Ishikawa (cell line): ENCODE results near the gene WNK1.

Experiments
- CEBPB ChIP-seq: IDR thresholded peaks from 2 replicates; pipeline ENCODE4 v1.6.1; 2012
- CREB1 ChIP-seq: IDR thresholded peaks from 2 replicates; pipeline ENCODE4 v1.6.1; 2012; ENCODE audit warnings: low read depth
- EGR1 ChIP-seq: IDR thresholded peaks from 2 replicates; pipeline ENCODE4 v1.6.1; 2012
- EP300 ChIP-seq: IDR thresholded peaks from 2 replicates; pipeline ENCODE4 v1.6.1; 2012; ENCODE audit warnings: borderline replicate concordance
- FOXM1 ChIP-seq: IDR thresholded peaks from 2 replicates; pipeline ENCODE4 v1.6.1; 2012; ENCODE audit warnings: low read depth, borderline replicate concordance
- NFIC ChIP-seq: IDR thresholded peaks from 2 replicates; pipeline ENCODE4 v1.6.1; 2012
- RAD21 ChIP-seq: IDR thresholded peaks from 2 replicates; pipeline ENCODE4 v1.6.1; 2012; ENCODE audit warnings: low read depth
- TAF1 ChIP-seq: IDR thresholded peaks from 2 replicates; pipeline ENCODE4 v1.6.1; 2012; ENCODE audit warnings: low read depth, mild to moderate bottlenecking
- TCF12 ChIP-seq: IDR thresholded peaks from 2 replicates; pipeline ENCODE4 v1.6.1; 2012; ENCODE audit warnings: low read depth
- TEAD4 ChIP-seq: IDR thresholded peaks from 2 replicates; pipeline ENCODE4 v1.6.1; 2012
- YY1 ChIP-seq: IDR thresholded peaks from 2 replicates; pipeline ENCODE4 v1.6.1; 2012; ENCODE audit warnings: low read depth
- ZBTB7A ChIP-seq: IDR thresholded peaks from 2 replicates; pipeline ENCODE4 v1.6.1; 2012; ENCODE audit warnings: low read depth
- TF ChIP-seq, protein P1 (sequence below): IDR thresholded peaks from 2 replicates; pipeline ENCODE4 v1.6.1; 2012
- TF ChIP-seq, protein P2 (sequence below): IDR thresholded peaks from 2 replicates; pipeline ENCODE4 v1.6.1; 2012; ENCODE audit warnings: low read depth, mild to moderate bottlenecking
- TF ChIP-seq, protein P3 (sequence below): IDR thresholded peaks from 2 replicates; pipeline ENCODE4 v1.6.1; 2012

Gene WNK1

DNA sequence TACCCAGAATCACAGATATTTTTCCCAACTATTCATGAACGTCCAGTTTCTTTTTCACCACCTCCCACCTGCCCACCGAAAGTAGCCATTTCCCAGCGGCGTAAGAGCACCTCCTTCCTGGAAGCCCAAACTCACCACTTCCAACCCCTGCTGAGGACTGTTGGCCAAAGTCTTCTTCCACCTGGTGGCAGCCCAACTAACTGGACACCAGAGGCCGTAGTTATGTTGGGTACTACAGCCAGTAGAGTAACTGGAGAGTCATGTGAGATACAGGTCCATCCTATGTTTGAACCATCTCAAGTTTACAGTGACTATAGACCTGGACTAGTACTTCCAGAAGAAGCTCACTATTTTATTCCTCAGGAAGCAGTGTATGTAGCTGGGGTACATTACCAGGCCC lies 115.5 kb downstream of the WNK1 start:
- TF ChIP-seq RAD21: no peak
- TF ChIP-seq TAF1: no peak
- TF ChIP-seq NFIC: no peak
- TF ChIP-seq CEBPB: no peak
- TF ChIP-seq EP300: no peak
- TF ChIP-seq, protein P1, sequence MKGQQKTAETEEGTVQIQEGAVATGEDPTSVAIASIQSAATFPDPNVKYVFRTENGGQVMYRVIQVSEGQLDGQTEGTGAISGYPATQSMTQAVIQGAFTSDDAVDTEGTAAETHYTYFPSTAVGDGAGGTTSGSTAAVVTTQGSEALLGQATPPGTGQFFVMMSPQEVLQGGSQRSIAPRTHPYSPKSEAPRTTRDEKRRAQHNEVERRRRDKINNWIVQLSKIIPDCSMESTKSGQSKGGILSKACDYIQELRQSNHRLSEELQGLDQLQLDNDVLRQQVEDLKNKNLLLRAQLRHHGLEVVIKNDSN: no peak

DNA sequence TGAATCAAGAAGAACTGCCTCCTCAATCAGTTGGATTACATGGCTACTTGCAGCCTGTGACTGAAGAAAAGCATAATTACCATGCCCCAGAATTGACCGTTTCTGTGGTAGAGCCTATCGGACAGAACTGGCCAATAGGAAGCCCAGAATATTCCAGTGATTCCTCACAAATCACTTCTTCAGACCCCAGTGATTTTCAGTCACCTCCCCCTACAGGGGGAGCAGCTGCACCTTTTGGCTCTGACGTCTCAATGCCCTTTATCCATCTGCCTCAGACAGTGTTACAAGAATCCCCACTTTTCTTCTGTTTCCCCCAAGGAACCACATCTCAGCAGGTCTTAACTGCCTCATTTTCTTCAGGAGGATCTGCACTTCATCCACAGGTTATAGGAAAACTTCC lies 116.3 kb downstream of the WNK1 start:
- TF ChIP-seq FOXM1 (no peak), RAD21 (no peak), CEBPB (no peak), NFIC (no peak), EGR1 (no peak), YY1 (no peak), TEAD4 (no peak), EP300 (no peak), CREB1 (no peak), ZBTB7A (no peak)
- TF ChIP-seq, protein P2, sequence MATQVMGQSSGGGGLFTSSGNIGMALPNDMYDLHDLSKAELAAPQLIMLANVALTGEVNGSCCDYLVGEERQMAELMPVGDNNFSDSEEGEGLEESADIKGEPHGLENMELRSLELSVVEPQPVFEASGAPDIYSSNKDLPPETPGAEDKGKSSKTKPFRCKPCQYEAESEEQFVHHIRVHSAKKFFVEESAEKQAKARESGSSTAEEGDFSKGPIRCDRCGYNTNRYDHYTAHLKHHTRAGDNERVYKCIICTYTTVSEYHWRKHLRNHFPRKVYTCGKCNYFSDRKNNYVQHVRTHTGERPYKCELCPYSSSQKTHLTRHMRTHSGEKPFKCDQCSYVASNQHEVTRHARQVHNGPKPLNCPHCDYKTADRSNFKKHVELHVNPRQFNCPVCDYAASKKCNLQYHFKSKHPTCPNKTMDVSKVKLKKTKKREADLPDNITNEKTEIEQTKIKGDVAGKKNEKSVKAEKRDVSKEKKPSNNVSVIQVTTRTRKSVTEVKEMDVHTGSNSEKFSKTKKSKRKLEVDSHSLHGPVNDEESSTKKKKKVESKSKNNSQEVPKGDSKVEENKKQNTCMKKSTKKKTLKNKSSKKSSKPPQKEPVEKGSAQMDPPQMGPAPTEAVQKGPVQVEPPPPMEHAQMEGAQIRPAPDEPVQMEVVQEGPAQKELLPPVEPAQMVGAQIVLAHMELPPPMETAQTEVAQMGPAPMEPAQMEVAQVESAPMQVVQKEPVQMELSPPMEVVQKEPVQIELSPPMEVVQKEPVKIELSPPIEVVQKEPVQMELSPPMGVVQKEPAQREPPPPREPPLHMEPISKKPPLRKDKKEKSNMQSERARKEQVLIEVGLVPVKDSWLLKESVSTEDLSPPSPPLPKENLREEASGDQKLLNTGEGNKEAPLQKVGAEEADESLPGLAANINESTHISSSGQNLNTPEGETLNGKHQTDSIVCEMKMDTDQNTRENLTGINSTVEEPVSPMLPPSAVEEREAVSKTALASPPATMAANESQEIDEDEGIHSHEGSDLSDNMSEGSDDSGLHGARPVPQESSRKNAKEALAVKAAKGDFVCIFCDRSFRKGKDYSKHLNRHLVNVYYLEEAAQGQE: no peak
- TF ChIP-seq, protein P3, sequence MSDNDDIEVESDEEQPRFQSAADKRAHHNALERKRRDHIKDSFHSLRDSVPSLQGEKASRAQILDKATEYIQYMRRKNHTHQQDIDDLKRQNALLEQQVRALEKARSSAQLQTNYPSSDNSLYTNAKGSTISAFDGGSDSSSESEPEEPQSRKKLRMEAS: no peak
- TF ChIP-seq, protein P1: no peak

DNA sequence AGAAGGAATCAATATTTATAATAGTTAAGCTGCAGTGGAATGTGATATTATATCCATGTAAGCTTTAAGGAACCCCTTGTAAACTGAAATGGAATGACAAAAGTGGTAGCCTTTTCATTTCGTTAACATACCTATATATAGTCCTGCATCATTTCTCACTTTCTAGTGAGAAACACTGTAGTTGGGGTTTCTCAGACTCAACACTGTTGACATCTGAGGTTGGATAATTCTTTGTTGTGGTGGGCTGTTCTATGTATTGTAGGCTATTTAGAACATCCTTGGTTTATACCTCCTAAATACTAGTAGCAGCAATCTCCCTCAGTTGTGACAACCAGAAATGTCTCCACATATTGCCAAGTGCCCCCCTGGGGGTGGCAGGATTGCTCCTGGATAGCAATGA lies 118.0 kb downstream of the WNK1 start:
- no peak for TF ChIP-seq TCF12
- no peak for TF ChIP-seq EGR1
- TF ChIP-seq ZBTB7A: no peak
- TF ChIP-seq, protein P2: no peak
- TF ChIP-seq FOXM1: no peak
- no peak for TF ChIP-seq CEBPB
- TF ChIP-seq YY1: no peak
- TF ChIP-seq, protein P3: no peak
- no peak for TF ChIP-seq TAF1
- TF ChIP-seq TEAD4: no peak
- TF ChIP-seq, protein P1: no peak
- TF ChIP-seq RAD21: no peak

DNA sequence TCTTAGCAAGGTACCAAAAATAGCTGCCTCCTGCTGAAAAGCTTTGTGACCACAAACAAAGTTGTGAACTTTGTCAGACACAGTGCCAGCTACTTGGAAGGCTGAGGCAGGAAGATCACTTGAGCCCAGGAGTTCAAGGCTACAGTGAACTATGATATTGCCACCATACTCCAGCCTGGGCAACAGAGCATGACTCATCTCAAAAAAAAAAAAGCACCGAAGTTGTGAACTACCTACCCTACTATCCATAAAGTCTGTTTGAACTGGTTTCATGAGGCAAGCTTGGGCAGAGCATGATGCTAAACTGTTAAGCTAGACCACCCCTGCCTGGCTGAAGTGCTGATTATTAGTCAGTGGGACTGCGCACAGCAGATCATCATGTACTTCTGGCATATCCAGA lies 121.6 kb downstream of the WNK1 start:
- TF ChIP-seq, protein P3: no peak
- TF ChIP-seq, protein P2: no peak
- TF ChIP-seq RAD21 (no peak), EP300 (no peak), EGR1 (no peak), CEBPB (no peak), FOXM1 (no peak), ZBTB7A (no peak), TCF12 (no peak), YY1 (no peak), TAF1 (no peak), CREB1 (no peak)
- TF ChIP-seq, protein P1: no peak
